ENCODE results near the gene FZD1.

DNA sequence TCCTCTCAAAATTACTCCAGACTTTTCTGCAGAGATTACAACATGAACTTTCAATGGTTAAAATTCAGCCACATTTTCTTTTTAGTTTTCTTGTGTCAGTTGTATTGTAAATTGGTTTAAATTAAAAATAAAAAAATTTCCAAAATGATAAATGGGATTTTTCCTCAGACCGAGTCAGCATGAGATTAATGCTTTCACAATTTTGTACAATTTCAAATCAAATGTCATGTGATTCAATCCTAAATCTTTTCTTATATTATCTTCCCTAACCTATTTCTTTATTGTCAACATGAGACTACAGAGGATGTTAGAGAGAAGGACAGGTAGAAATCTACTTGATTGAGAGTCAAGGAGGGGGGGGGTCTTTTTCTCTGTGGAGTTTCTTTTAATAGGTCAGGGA, 33.7 kb downstream of the FZD1 start:
- no peak for TF ChIP-seq POLR2A (IDR thresholded peaks at IDR 0.05)
- TF ChIP-seq, protein P1, sequence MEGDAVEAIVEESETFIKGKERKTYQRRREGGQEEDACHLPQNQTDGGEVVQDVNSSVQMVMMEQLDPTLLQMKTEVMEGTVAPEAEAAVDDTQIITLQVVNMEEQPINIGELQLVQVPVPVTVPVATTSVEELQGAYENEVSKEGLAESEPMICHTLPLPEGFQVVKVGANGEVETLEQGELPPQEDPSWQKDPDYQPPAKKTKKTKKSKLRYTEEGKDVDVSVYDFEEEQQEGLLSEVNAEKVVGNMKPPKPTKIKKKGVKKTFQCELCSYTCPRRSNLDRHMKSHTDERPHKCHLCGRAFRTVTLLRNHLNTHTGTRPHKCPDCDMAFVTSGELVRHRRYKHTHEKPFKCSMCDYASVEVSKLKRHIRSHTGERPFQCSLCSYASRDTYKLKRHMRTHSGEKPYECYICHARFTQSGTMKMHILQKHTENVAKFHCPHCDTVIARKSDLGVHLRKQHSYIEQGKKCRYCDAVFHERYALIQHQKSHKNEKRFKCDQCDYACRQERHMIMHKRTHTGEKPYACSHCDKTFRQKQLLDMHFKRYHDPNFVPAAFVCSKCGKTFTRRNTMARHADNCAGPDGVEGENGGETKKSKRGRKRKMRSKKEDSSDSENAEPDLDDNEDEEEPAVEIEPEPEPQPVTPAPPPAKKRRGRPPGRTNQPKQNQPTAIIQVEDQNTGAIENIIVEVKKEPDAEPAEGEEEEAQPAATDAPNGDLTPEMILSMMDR (IDR thresholded peaks at IDR 0.05): no peak
